Anterior cingulate cortex (tissue), 58 donors: ENCODE measurements around the gene GNAZ.
A peak's percentile ranks its signal among the peaks of the same experiment; 100 is the strongest.

Source experiments
- DNase-seq, 58 donors: peaks; one replicate each; lab custom pipeline; 2025; lab: John Stamatoyannopoulos, UW

Gene GNAZ

DNA sequence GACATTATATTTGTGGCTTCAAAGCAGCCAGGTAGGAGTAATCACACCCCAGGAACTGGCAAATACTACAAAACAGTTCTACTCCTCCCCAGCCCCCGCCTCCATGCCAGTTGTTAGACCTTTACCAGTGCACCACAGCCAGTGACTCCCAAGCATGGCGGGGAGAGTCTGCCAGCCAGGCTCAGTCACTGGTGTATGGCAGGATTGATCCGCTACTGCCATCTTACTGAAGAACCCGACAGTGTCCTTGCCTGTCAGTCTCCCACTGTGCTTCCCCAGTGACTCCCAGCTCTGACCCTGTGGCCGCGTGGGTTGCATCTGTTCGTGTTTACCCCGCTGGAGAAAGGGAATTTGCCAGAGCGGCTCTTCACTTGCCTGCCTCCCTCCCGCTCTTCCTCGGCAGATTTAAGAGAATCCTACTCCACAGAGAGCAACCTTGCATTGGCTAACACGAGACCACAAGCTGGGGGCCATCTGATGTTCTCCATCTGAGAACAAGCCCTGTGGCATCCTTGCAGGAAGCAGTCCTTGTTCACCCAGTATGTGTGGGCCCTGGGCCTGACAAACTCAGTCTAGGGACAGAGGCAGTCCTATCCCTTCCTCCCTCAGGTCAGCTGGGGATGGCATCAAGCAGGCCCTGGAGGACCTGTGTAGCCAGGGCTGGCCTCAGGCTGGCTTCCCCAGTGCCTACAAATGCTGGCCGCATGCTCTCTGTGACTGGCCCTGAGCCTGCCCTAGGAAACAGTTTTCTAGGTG lies 33.1 kb downstream of the GNAZ start:
- peak in 10 of 58 donors; percentile 10 to 43 (median 32) for DNase-seq

DNA sequence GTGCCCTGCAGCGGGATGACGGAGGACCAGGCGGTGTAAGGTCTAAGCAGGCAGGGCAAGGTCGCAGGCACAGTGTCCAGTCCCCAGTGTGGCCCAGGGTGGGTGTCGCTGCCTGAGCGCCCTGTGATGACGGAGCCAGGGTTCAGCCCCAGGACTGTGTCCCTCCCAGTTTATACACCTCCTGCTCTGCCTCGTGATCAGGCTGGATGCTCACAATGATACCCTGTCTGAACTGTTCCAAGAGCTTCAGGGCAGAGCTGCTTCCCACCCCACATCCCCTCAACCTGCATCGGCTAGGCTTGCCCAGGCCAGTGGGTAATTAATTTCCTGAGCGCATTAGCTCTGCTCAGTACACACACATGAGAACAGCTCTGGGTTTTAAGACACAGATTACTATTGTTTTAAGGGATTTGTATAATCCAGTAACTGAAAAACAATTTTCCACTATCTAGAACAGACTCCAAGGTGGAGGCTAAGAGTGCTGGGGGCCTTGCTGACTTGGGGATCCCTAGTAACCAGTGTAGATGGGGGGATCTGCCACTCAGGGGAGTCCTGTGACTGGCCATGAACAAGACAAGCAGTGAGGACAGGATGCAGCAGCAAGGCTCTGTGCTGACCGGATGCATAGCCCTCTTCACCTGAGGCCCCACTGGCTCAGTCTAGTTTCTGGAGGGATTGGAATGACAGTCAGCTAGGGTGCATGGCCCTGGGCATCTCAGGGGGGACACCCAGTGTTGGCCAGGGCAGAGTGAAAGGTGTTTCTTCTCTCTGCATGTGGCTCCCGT lies 34.1 kb downstream of the GNAZ start:
- DNase-seq = peak in 2 of 58 donors; percentile 14 to 27

DNA sequence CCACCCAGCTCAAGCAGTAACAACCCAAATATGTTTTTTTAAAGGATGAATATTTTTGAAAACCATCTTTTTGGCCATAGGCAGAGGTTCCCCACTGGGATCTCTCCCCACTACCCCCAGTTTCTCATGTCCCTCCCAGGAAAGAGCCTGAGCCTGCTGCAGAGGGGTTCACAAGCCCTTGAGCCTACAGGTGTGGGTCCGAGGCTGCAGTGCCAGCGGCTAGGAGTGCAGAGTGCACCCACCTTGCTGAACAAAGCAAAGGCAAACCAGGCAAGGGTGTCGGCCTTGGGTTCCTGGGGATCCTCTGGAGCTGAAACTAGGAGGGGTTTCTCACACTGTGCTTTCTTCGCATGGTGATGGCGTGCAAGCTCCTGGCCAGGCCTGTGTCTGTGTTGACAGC lies 35.0 kb downstream of the GNAZ start:
- no peak for DNase-seq

DNA sequence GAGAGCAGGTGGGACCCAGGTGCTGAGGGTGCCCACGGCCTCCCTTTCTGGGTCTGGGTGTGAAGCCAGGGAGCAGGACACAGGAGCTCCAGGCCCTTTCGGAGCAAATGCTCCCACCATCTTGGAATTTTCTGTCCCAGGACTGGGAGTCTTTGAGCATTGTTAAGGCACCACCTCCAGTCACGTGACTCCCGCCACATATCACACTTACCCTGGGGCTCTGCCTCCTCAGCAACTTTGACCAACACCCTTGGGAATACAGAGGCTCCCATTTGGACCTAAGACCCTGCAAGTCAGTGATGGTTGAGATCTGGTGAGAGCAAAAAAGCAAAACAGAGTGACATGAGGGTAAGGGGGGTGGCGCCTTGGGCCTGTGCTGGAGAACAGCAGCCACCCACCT lies 35.6 kb downstream of the GNAZ start:
- DNase-seq = no peak

DNA sequence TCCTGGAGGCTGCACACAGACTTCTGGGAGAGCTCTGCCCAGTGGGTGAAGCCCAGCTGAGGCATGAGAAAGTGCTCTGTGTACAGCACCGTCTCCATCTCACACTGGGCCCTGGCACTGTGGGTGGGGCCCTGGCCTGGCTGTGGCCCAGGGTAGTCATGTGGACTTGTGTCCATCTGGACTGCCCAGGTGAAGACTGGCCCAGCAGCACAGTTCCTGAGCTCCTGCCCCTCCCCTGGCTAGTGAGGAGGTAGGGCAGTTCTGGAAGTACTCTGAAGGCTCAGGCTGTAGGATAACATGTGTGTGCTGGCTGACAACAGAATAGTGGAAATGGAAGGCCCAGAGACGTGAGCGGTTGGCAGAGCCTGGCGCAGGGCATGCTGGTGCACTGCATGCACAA lies 36.0 kb downstream of the GNAZ start:
- DNase-seq = peak in 1 of 58 donors; percentile 61

DNA sequence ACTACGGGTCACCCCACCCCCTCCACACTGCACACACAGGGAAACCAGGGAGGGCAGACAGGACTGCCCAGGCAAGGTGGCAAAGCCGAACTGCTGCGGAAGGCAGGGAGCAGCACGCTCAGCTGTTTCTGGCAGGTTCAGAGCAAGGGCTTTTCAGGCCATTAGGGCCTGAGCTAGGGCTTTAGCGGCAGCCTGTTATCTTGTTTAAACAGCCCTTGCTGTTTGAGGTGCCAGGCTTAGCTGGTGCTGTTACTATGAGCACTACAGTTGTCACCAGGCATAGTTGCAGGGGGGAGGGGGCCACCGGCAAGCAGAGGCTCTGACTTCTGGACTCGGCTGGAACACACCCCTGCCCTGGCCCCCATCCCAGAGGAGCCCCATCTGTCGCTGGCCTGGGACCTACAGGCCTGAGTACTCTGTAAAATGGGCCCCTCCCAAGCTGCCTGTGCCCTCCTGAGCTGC lies 36.6 kb downstream of the GNAZ start:
- peak in 3 of 58 donors; percentile 18 to 38 (median 27) for DNase-seq

DNA sequence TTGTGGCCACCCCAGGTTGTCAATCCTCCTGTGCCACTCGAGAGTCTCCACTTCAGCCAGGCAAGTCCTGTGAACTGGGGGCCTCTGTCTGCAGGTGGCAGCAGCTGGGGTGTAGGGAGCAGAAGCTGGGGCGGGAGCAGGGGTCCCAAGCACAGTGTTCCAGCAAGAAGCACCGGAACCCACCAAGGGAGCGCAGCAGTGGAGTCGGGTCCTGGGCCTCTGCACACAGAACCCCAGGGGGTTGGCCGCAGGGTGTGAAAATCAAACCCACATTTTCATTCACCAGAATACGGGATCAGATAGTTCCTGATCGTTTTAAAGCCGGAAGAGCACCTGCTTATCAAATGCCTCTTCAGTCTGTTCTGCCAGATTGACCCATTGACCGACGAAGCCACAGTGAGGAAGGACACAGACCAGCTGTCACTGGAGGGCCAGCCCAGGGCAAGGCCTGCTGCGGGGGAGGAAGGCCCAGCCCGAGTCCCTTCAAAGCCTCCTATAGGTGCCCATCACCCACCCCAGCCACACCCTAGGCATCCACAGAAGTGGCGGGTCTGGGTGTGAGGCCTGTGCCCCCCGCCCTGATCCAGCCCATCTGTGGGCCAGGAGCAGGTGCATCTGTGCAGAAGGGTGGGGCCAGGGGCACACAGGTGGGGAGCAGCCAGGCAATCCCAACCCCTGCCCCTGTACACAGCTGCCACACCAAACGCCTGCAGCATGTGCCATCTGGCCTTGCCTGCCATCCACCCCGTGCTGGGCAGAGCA lies 37.3 kb downstream of the GNAZ start:
- DNase-seq = no peak

DNA sequence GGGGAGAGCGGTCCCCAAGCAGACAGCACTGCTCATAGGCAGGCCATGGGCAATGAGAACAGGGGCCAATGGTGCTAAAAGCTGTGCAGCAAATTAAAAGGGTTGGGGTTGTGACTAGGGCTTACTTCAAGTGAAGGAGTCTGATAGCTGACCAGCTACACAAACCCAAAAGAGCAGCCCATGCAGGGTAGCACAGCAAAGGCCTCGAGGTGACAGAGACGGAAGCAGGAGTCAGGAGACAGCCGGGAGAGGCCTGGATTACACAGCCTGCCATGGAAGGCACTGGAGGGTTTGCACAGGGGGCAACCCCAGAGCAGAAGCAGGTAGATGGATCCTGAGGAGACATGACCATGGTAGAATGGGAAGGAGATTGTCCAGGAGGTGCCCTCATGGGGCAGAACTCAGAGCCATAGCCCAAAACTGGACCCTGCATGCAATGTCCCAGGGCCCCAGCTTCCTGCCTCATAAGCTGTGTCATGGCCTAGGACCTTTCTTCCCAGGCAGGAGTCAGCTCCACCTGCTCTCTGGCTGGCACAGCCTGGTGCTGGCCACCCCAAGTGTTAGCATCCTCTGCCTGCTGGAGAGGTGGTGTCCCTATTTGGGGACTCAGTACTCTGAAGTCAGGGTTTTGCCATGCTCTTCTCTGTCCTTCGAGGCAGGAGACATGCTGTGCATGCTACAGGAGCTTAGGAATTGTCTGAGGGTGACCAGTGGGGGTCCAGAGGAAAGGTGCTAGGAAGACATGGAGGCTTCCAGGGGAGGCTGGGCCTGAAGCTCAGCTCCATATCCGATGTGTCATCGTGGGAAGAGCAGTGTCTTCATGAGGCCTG lies 38.1 kb downstream of the GNAZ start:
- no peak for DNase-seq

DNA sequence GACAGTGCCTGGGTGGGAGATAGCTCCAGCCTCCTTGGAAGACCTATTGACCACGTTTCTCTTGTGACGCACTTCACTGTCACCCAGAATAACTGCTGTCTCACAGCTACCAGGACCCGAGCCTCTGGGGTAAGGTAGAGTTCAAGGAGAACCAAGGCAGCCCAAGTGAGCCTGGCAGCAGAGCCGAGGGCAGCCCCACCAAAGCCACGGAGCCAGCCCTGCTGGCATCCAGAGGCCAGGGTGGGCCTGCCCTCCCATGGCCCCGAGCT lies 38.7 kb downstream of the GNAZ start:
- no peak for DNase-seq

DNA sequence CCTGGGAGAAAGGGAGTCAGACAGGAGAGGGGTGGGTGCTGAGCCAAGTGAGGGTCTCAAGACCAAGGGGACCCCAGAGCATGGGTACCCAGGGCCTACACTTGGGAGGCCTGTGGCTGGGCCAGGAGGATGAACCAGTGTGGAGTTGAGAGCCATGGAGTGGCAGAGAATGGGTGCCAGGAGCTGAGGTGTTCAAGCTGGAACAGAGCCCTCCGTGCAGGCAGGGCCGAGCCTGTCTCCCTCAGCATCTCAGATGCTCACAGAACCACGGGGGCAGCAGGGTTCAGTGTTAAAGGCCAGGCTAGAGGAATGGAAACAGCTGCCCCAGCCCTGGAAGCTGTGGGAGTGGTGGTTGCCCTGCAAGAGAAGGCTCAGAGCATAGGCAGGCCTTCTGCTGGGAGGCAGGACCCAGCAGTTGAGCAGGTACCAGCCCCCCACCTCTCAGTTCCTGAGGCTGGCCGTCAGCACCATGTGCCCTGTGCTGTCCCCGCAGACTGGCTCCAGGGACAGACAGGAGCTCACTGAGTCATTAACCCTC lies 39.2 kb downstream of the GNAZ start:
- DNase-seq = no peak

DNA sequence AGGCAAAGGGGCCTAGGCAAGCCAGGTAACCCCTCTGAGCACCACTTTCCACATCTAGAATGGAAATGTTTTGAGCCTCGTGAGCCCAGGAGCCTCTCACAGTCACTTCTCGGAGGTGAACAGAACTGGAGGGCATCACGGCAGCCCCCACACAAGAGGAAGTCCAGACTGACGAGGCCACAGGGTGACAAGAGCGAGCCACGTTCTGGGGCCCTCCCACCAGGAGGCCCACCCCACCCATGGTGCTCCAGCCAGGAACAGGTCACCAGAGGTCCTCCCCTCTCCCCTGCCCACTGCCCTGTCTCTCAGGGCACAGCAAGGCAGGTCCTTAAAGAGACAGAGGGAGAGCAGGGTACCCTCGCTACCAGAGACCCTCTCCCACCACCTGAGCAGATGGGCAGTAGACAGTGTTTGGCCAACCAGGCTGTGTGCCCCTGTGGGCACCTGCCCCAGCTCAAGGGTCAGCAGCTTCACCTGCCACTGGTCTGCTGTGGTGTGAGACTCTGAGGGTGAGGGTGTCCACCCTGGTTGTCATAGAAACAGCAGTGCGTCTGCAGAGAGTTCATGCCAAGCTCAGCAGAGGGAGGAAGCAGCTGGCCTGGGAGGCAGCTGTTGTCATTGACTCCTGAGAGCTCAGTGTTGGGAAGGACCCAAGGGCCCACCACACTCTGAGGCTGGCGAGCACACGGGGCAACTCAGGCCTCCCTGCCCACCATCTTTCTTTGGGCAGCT lies 40.0 kb downstream of the GNAZ start:
- DNase-seq = peak in 11 of 58 donors; percentile 17 to 66 (median 34)

DNA sequence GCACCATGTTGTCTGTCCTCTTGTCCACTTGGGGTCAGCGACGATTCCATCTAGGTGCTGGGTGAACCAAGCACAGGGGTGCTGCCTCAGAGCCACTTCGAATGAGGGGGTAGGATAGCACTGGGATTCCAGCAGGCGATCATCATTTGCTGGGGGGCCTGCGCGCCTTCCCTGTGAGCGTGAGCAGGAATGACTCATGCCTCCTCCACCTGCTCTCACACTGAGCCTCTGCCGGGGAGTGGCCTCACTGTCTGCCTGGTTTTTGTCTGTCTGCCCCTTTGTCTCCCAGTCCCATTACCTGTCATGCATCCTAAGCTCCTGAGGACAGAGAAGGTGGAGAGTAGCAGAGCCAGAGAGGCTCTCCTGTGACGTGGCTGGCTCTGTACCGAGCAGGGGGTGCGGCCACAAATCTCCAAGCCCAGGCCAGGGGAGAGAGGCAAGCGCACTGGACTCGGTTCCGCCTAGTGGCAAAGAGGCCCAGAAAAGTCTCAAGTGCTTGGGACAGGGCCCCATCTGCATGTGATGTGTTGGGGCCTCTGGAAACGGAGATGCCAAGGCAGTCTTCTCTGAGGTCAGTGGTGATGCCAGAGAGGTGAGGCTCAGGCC lies 40.7 kb downstream of the GNAZ start:
- DNase-seq = peak in 9 of 58 donors; percentile 8 to 66 (median 43)

DNA sequence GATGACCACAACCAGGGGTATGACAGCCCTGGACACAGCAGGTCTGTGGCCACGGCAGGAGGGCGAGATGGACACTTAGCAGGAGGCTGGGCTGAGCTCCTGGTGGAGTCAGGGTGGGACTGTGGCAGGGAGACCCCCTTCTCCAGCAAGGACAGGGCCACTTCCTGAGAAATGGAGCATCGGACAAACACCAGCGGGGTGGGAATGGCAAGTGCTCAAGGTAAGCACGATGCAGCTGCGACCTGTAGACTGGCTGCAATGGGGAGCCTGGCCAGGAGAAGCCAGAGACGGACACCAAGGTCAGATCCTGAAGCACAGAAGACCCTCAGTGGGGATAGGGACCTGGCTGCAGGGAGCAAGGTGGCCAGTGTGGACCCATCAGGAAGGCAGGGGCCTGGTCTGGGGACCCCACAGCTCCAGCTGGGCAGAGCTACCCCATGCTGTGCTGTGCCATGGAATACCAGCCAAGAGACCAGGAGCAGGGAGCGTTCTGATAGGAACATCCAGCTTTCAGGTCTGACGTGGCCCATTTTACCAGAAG lies 42.2 kb downstream of the GNAZ start:
- DNase-seq = no peak

DNA sequence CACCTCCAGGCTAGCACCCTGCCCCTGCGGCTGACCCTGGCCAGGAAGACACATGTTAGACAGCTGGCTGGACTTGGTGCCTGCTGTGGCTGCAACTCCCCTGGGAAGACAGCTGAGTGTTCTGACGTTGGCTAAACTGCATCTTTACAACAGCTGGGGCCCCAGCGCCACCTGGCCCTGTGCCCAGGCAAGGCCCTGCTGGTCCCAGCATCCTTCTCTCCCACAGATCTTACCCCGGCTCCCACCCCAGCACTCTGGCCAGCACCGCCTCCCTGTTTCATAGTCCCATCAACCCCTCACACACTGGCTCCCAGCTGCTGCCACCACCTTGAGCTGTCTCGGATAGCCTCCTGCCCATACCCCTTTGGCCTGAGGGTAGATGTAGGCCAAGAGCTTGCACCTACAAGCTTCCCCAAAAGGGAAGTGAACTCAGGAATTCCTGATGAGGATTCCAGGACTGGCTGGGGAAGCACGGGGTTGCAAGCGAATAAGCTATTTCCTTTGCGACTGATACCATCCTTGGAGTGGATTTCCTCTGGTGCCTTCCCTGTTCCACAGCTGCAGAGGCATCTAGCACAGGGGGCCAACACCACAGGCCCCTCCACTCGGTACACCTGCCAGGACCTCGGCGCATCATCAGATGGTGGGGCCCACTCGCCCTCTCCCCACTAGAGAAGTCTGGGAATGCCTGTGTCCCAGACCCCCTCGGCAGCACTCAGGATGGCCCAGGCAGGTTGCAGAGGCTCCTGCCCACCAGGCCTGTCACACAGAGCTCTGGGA lies 42.9 kb downstream of the GNAZ start:
- peak in 49 of 58 donors; percentile 23 to 91 (median 73) for DNase-seq

DNA sequence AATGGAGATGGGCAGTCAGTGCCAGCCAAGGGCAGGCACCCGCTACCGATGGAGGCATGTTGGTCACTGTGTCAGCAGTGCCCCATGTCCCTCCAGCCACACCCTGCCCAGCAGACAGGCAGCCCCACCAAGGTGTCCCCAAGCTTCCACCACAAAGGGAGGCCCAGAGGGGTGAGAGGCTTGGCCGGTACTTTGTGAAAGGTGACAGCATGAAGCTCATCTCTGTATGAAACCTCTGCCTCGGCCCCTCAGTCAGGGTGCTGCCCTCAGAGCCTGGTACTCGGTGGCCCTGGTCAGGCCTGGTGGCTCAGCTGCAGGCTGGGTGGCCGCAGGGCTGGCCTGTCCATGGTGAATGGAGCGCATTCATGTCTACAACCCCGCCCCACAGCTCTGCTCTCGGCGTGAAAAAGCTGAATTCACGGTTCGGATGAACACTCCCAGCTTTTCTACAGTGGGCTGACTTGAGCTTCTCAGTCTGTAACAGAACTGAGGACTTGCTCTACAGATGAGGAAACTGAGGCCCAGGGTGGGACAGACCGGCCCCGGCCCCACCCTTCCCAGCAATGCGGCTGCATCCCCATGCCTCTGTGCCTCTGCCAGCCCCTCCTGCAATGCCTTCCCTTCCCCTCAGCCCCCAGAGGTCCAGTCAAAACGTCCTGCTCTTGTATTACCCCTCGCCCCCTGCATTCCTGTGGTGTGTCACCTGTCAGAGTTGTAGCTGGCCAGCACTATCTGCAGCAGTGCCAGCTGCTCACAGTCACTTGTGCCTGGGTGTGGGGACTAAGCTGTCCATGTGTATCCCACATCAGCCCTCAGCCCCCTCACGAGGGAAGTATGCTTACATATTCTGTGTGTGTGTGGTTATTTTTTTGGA lies 43.8 kb downstream of the GNAZ start:
- DNase-seq = peak in 52 of 58 donors; percentile 16 to 93 (median 74)

DNA sequence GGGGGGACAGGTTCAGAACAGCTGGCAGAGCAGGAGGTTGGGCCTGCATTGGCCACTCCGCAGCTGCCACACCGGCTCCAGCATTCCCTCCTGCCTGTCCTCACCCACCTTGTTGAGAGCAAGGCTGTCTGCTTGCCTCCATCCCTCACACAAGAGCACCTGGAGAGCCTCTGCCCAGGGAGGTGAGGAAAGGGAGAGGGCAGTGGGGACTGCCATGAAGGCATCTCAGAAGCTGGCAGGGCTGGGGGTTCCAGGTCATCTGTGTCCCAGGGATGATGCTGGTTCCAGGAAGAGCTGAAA lies 44.4 kb downstream of the GNAZ start:
- DNase-seq = no peak

DNA sequence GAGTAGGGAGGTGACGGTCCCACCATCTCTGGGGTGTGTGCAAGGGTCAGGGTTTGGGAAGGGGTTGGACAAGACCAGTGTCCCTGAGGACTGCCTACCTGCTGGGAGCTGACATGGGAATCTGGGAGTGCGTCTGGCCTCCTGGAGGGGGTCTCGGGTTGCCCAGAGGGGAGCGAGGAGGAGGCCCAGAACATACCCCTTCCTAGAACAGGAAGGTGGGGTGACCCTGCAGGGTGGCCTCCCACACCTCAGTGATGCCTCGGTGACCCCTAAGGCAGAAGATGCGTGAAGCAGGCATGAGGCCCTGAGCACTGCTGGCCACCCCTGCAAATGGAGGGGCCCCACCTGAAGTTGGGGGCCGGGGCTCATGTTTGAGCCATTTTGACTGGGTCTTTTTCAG lies 45.0 kb downstream of the GNAZ start:
- DNase-seq = no peak
